CD4-positive, CD25-positive, alpha-beta regulatory T cell (primary cell): ENCODE results near the gene NABP1. TPM values are rescaled to one million over a fixed set of nuclear protein-coding genes. Genes with fewer than 3 reads are reported as not detected.

Experiments
- ATAC-seq, 2 donors: fragments of 150-1000 bp; cut with Tn5 transposase; one replicate each; pipeline ENCODE4 v1.10.0; 2021; ENCODE audit warnings: low read depth in 2 of 2, moderate number of reproducible peaks in 2 of 2, moderate library complexity in 1 of 2
- DNase-seq, 3 donors: peaks; one replicate each; pipeline versions ENCODE4 v3.0.0 to v3.0.0-alpha.2; 2012 to 2022; ENCODE audit warnings: mixed read lengths in 1 of 3
- H3K27ac ChIP-seq: one replicate; pipeline ENCODE4 v1.7.0; 2013; ENCODE audit warnings: mild to moderate bottlenecking, low read length; ENCODE audit not compliant: insufficient read depth, poor library complexity, severe bottlenecking
- H3K27me3 ChIP-seq: one replicate; pipeline ENCODE4 v1.7.0; 2013; ENCODE audit warnings: low read length; ENCODE audit not compliant: control insufficient read depth, insufficient read depth
- H3K36me3 ChIP-seq: one replicate; pipeline ENCODE4 v1.7.0; 2013; ENCODE audit warnings: mild to moderate bottlenecking, low read length, moderate library complexity; ENCODE audit not compliant: control insufficient read depth, insufficient read depth
- H3K4me1 ChIP-seq: 2 replicates; pipeline ENCODE4 v1.7.0; 2013; ENCODE audit warnings: mild to moderate bottlenecking, low read length; ENCODE audit not compliant: insufficient read depth, control insufficient read depth, poor library complexity, severe bottlenecking
- H3K4me3 ChIP-seq: one replicate; pipeline ENCODE4 v1.7.0; 2013; ENCODE audit warnings: low read depth, mild to moderate bottlenecking, low read length, moderate library complexity
- H3K9me3 ChIP-seq, 2 experiments: 1 replicate in 1 of 2; 2 replicates in 1 of 2; pipeline ENCODE4 v1.7.0; 2013; ENCODE audit warnings: low read length in 2 of 2, mild to moderate bottlenecking in 1 of 2, moderate library complexity in 1 of 2; ENCODE audit not compliant: control insufficient read depth in 2 of 2
- H3K27ac Mint-ChIP-seq, 3 donors: one replicate each; pipeline ENCODE4 v1.8.0; 2020 to 2022; ENCODE audit warnings: mild to moderate bottlenecking in 3 of 3, mixed read lengths in 3 of 3, moderate library complexity in 2 of 3
- H3K27me3 Mint-ChIP-seq: one replicate; pipeline ENCODE4 v1.8.0; 2022; ENCODE audit warnings: mild to moderate bottlenecking, mixed read lengths
- H3K36me3 Mint-ChIP-seq: one replicate; pipeline ENCODE4 v1.8.0; 2020; ENCODE audit warnings: mixed read lengths
- H3K4me1 Mint-ChIP-seq, 4 donors: one replicate each; pipeline ENCODE4 v1.8.0; 2020 to 2022; ENCODE audit warnings: mixed read lengths in 4 of 4, mild to moderate bottlenecking in 1 of 4
- H3K4me3 Mint-ChIP-seq, 4 donors: one replicate each; pipeline ENCODE4 v1.8.0; 2020 to 2022; ENCODE audit warnings: mild to moderate bottlenecking in 4 of 4, mixed read lengths in 4 of 4, moderate library complexity in 3 of 4
- H3K9me3 Mint-ChIP-seq, 7 donors: one replicate each; pipeline ENCODE4 v1.8.0; 2020 to 2022; ENCODE audit warnings: mixed read lengths in 7 of 7, mild to moderate bottlenecking in 3 of 7, moderate library complexity in 2 of 7
- polyA plus RNA-seq, 4 donors: library from polyadenylated mRNA; unstranded; fragments of 300-500 nt; fragmentation: Illumina TruSeq; gene quantifications; one replicate each; pipeline ENCODE4 v1.2.3, GENCODE V29; 2021
- total RNA-seq: library from RNA; stranded (reverse); gene quantifications from one replicate; pipeline ENCODE4 v1.2.3, GENCODE V29; 2022

The NABP1 gene
- total RNA-seq, result 170 TPM
- 10 to 100 TPM; 23.2 to 28.7 (median 26.4) TPM for polyA plus RNA-seq

DNA sequence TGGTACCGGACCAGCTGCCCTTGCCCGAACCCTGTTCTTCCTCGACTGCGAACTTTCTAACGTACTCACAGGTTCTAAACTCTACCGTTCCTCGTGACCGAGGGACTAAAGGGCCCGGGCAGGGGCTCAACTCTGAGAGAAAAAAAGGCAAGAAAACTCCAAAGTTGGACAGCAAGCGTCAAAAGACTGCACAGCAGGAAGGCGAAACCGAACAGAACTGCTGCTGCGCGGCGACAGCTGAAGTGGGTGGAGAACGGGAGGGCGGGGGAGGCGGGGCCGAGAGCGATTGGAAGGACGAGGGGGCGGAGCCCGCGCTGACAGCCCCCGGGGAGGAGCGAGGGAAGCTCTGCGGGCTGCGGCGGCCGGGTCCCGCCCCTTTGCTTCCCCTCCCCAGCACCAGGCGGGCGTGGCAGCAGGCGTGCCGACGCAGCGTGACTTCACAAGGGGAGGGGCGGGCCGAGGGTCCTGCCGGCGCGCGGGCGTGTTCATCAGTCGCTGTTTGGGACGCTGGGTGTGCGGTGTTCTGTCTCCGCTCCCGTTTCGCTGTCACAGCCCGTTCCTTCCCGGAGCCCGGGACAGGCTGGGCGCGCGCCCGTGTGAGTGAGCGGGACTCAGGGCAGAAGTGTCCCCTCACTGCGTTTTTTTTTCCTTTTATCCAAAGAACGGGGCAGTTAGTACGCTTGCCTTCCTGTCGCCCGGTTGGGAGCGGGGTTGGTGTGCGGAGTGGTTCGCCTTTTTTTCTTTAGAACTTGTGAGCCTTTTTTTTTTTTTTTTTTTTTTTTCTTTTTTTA, at the start of gene NABP1:
NABP1 (plus strand) TSS at position 491 of the 791 bp plus-strand sequence. CDS start 479 bp downstream, outside the sequence.
- Mint-ChIP-seq H3K9me3 (peaks cover 0 to 1% (median 0%) of the 10 kb centered on the region in 7 donors), H3K4me1 (peaks cover 18 to 72% (median 41%) of the 10 kb centered on the region in 4 donors), H3K4me3 (peak within 1 kb of the TSS; percentile 93 to 100 (median 98)), H3K27ac (peak within 1 kb of the TSS; percentile 99 to 100 (median 99)), H3K36me3 (peaks cover 18% of the 10 kb centered on the region), H3K27me3 (peaks cover 23% of the 10 kb centered on the region)
- H3K27ac ChIP-seq, result peak within 1 kb of the TSS; percentile 97
- H3K27me3 ChIP-seq, result no peaks in the 10 kb centered on the region
- peak within 1 kb of the TSS; percentile 98 for H3K4me3 ChIP-seq
- ATAC-seq (peak; percentile 85 to 86), DNase-seq (peak; percentile 97 to 99 (median 99))
- peaks cover 15% of the 10 kb centered on the region for H3K36me3 ChIP-seq
- peaks cover 68% of the 10 kb centered on the region for H3K4me1 ChIP-seq
- no peaks in the 10 kb centered on the region for H3K9me3 ChIP-seq

GRCh38 chr2:191629001-191629453, 48.9 kb upstream of the NABP1 start:
- Histone ChIP-seq H3K27ac (peak overlapping the region; percentile 63), H3K36me3 (no peaks in the 10 kb centered on the region), H3K4me1 (peaks cover 61% of the 10 kb centered on the region), H3K9me3 (no peaks in the 10 kb centered on the region), H3K27me3 (no peaks in the 10 kb centered on the region), H3K4me3 (peak overlapping the region; percentile 74)
- Mint-ChIP-seq H3K4me1 (peaks cover 37 to 76% (median 65%) of the 10 kb centered on the region in 4 donors), H3K9me3 (peaks cover 0 to 4% (median 0%) of the 10 kb centered on the region in 7 donors), H3K36me3 (no peaks in the 10 kb centered on the region), H3K4me3 (peak overlapping the region; percentile 55 to 81 (median 78)), H3K27me3 (no peaks in the 10 kb centered on the region), H3K27ac (peak overlapping the region; percentile 77 to 96 (median 94))
- peak in 2 of 3 donors; percentile 63 to 67 for DNase-seq
- ATAC-seq, result peak; percentile 54 to 57

GRCh38 chr2:191629976-191630712, 47.8 kb upstream of the NABP1 start:
- H3K27ac ChIP-seq, result no peak overlapping the region
- DNase-seq (no peak), ATAC-seq (no peak)
- no peaks in the 10 kb centered on the region for H3K36me3 ChIP-seq
- Mint-ChIP-seq H3K9me3 (peaks cover 0 to 2% (median 0%) of the 10 kb centered on the region in 7 donors), H3K27me3 (no peaks in the 10 kb centered on the region), H3K27ac (peak overlapping the region in 2 of 3 donors; percentile 91 to 96), H3K4me1 (peaks cover 36 to 70% (median 58%) of the 10 kb centered on the region in 4 donors), H3K36me3 (no peaks in the 10 kb centered on the region), H3K4me3 (peak overlapping the region; percentile 17 to 64 (median 54))
- H3K9me3 ChIP-seq, result no peaks in the 10 kb centered on the region
- H3K27me3 ChIP-seq, result no peaks in the 10 kb centered on the region
- peak overlapping the region; percentile 74 for H3K4me3 ChIP-seq
- peaks cover 53% of the 10 kb centered on the region for H3K4me1 ChIP-seq

DNA sequence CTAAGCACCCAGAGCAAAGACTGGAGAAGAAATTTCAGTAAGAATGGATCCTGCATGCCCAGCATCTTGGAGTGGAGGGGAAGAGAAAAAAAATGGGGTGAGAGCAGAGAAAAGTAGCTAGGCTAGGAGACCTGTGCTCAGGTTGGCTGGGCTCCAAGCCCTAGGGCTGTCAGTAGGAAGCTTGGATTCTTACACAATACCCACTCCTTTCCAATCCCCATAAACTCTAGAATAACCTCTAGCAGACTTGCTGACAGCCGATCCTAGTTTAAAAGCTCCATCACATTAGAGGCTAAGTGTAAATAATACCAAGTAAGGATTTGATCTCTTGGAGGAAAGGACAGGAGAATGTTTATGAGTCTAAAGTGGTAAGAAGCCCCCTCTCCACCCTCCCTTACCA, 46.2 kb upstream of the NABP1 start:
- Mint-ChIP-seq H3K27me3 (no peaks in the 10 kb centered on the region), H3K9me3 (peaks cover 0 to 2% (median 0%) of the 10 kb centered on the region in 7 donors), H3K27ac (no peak overlapping the region), H3K36me3 (no peaks in the 10 kb centered on the region), H3K4me3 (no peak overlapping the region), H3K4me1 (peaks cover 43 to 71% (median 57%) of the 10 kb centered on the region in 4 donors)
- H3K9me3 ChIP-seq, result no peaks in the 10 kb centered on the region
- peaks cover 54% of the 10 kb centered on the region for H3K4me1 ChIP-seq
- no peak overlapping the region for H3K4me3 ChIP-seq
- no peak for DNase-seq
- no peak for ATAC-seq
- H3K27me3 ChIP-seq, result no peaks in the 10 kb centered on the region
- H3K36me3 ChIP-seq, result no peaks in the 10 kb centered on the region
- H3K27ac ChIP-seq, result no peak overlapping the region

GRCh38 chr2:191632426-191632825, 45.5 kb upstream of the NABP1 start:
- peaks cover 54% of the 10 kb centered on the region for H3K4me1 ChIP-seq
- Mint-ChIP-seq H3K4me1 (peaks cover 49 to 71% (median 58%) of the 10 kb centered on the region in 4 donors), H3K27me3 (no peaks in the 10 kb centered on the region), H3K9me3 (no peaks in the 10 kb centered on the region), H3K27ac (no peak overlapping the region), H3K36me3 (no peaks in the 10 kb centered on the region), H3K4me3 (no peak overlapping the region)
- ATAC-seq (no peak), DNase-seq (no peak)
- H3K27ac ChIP-seq, result no peak overlapping the region
- H3K27me3 ChIP-seq, result no peaks in the 10 kb centered on the region
- no peaks in the 10 kb centered on the region for H3K36me3 ChIP-seq
- no peaks in the 10 kb centered on the region for H3K9me3 ChIP-seq
- H3K4me3 ChIP-seq, result no peak overlapping the region

- H3K4me3 Mint-ChIP-seq, result peak overlapping the region in 1 of 4 donors; percentile 5
- Histone ChIP-seq H3K4me3 (no peak overlapping the region), H3K4me1 (peaks cover 49% of the 10 kb centered on the region), H3K27me3 (no peaks in the 10 kb centered on the region), H3K9me3 (no peaks in the 10 kb centered on the region), H3K27ac (no peak overlapping the region), H3K36me3 (no peaks in the 10 kb centered on the region)
- DNase-seq, result no peak
- H3K27ac Mint-ChIP-seq, result no peak overlapping the region
- peaks cover 44 to 66% (median 53%) of the 10 kb centered on the region in 4 donors for H3K4me1 Mint-ChIP-seq
- no peaks in the 10 kb centered on the region for H3K27me3 Mint-ChIP-seq
- no peaks in the 10 kb centered on the region for H3K36me3 Mint-ChIP-seq
- no peaks in the 10 kb centered on the region for H3K9me3 Mint-ChIP-seq
- ATAC-seq, result no peak
These were observed 43.1 kb upstream of the NABP1 start for GRCh38 chr2:191634791-191635190.

DNA sequence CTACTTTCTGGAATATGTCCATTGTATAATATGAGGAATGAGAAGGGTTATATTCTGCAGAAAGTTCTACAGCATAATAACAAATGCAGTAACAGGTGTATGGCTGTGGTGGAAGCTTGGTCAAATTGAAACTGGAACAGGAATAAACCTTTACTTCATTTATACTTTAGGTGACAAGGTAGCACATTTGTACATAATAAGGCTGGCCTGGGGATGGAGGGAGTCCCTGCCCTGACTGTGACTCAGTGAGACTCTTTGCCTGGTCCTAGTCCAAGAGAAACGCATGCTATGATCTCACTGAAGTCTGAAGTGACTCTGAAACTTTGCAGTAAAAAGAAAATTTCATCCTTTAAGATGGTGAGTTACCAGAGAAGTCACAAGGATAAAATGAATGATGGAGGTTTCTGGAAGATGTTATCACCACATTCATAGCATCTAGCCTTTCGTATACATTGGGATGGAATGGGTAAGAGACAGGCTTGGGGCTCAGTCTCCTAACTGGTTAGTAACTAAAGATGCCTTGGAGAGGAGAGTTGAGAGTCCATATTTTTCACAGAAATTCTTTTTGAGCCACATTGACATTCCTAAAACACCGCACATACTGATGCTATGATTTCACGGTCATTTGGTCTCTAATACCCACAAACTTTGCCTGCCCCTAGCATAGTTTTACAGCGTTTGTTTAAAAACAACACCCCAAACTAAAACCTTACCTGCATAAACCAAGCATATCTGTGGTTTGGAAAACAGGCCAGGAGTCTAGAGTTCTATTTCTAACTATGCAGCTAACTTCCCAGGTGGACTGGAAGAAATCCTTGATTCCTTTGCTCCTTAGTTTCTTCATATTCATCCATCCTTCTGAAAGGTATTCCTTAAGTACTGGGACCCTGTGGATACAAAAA, 42.4 kb upstream of the NABP1 start:
- H3K4me1 Mint-ChIP-seq, result peaks cover 41 to 65% (median 49%) of the 10 kb centered on the region in 4 donors
- ATAC-seq, result no peak
- H3K27ac ChIP-seq, result no peak overlapping the region

More for the DNA sequence above, 42.4 kb upstream of the NABP1 start:
- Histone ChIP-seq H3K4me1 (peaks cover 42% of the 10 kb centered on the region), H3K27me3 (no peaks in the 10 kb centered on the region), H3K4me3 (no peak overlapping the region), H3K9me3 (no peaks in the 10 kb centered on the region), H3K36me3 (no peaks in the 10 kb centered on the region)
- H3K27me3 Mint-ChIP-seq, result no peaks in the 10 kb centered on the region
- H3K9me3 Mint-ChIP-seq, result no peaks in the 10 kb centered on the region
- H3K4me3 Mint-ChIP-seq, result peak overlapping the region in 2 of 4 donors; percentile 10 to 65
- peak in 1 of 3 donors; percentile 60 for DNase-seq
- H3K27ac Mint-ChIP-seq, result peak overlapping the region; percentile 10 to 89 (median 82)
- no peaks in the 10 kb centered on the region for H3K36me3 Mint-ChIP-seq
